ENCODE data around the gene MIF4GD.
A peak's percentile ranks its signal among the peaks of the same experiment; 100 is the strongest.
"Not testable (repeated sequence)": the region's sequence is repeated elsewhere in the genome, so short reads cannot be mapped to it uniquely, and the experiment has no call there.

Gene MIF4GD

GRCh38 chr17:75260641-75261335, 10.2 kb downstream of the MIF4GD start:
- DNase-seq (ENCODE audit: low read depth): no peak

GRCh38 chr17:75257228-75257627, 13.8 kb downstream of the MIF4GD start:
- DNase-seq (ENCODE audit: low read depth): not testable (repeated sequence)

GRCh38 chr17:75255954-75256698, 14.9 kb downstream of the MIF4GD start:
- not testable (repeated sequence) for DNase-seq (ENCODE audit: low read depth)

- no peak for DNase-seq (ENCODE audit: low read depth)
Observed at GRCh38 chr17:75252039-75252816, 18.8 kb downstream of the MIF4GD start.

GRCh38 chr17:75250009-75250471, 21.0 kb downstream of the MIF4GD start:
- DNase-seq (ENCODE audit: low read depth): no peak

GRCh38 chr17:75249564-75249963, 21.5 kb downstream of the MIF4GD start:
- no peak for DNase-seq (ENCODE audit: low read depth)

GRCh38 chr17:75246404-75246803, 24.6 kb downstream of the MIF4GD start:
- DNase-seq (ENCODE audit: low read depth): no peak

GRCh38 chr17:75245011-75245410, 26.0 kb downstream of the MIF4GD start:
- DNase-seq (ENCODE audit: low read depth): no peak

- no peak for DNase-seq (ENCODE audit: low read depth)
Observed at GRCh38 chr17:75244133-75244866, 26.7 kb downstream of the MIF4GD start.

GRCh38 chr17:75242461-75243042, 28.5 kb downstream of the MIF4GD start:
- DNase-seq (ENCODE audit: low read depth): no peak

- DNase-seq (ENCODE audit: low read depth): no peak
Observed at GRCh38 chr17:75241996-75242460, 29.0 kb downstream of the MIF4GD start.

GRCh38 chr17:75241502-75241901, 29.5 kb downstream of the MIF4GD start:
- no peak for DNase-seq (ENCODE audit: low read depth)

- no peak for DNase-seq (ENCODE audit: low read depth)
Observed at GRCh38 chr17:75241143-75241430, 29.9 kb downstream of the MIF4GD start.

GRCh38 chr17:75240394-75241142, 30.5 kb downstream of the MIF4GD start:
- DNase-seq (ENCODE audit: low read depth): no peak

GRCh38 chr17:75239778-75240393, 31.1 kb downstream of the MIF4GD start:
- DNase-seq (ENCODE audit: low read depth): no peak

- DNase-seq (ENCODE audit: low read depth): no peak
Observed at GRCh38 chr17:75239214-75239613, 31.8 kb downstream of the MIF4GD start.

- DNase-seq (ENCODE audit: low read depth): peak; percentile 17
Observed at GRCh38 chr17:75238684-75239191, 32.3 kb downstream of the MIF4GD start.

- no peak for DNase-seq (ENCODE audit: low read depth)
Observed at GRCh38 chr17:75238020-75238580, 32.9 kb downstream of the MIF4GD start.

GRCh38 chr17:75237100-75238014, 33.7 kb downstream of the MIF4GD start:
- no peak for DNase-seq (ENCODE audit: low read depth)

Measured in non-pigmented ciliary epithelial cell (primary cell).